ENCODE results near the gene NXN.
"Not testable (repeated sequence)": the region's sequence is repeated elsewhere in the genome, so short reads cannot be mapped to it uniquely, and the experiment has no call there.

The NXN gene

DNA sequence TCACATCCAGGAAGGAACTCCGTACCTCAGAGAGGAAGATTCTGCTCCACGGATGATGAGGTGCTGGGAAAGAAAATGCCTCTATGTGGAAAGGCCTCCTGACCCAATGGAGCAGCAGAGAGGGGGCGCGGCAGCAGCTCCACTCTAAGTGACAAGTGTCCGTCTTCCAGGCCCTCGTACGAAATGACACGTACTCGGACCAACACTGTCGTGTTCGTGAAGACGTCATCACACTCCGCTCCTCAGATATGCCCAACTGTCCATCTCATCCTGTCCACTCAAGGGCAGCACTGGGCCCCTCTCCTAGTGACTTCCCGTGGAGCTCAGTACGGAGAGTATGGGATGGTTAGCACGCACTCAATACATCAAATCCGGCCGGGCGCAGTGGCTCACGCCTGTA, 165.2 kb downstream of the NXN start:
- DNase-seq, result no peak

DNA sequence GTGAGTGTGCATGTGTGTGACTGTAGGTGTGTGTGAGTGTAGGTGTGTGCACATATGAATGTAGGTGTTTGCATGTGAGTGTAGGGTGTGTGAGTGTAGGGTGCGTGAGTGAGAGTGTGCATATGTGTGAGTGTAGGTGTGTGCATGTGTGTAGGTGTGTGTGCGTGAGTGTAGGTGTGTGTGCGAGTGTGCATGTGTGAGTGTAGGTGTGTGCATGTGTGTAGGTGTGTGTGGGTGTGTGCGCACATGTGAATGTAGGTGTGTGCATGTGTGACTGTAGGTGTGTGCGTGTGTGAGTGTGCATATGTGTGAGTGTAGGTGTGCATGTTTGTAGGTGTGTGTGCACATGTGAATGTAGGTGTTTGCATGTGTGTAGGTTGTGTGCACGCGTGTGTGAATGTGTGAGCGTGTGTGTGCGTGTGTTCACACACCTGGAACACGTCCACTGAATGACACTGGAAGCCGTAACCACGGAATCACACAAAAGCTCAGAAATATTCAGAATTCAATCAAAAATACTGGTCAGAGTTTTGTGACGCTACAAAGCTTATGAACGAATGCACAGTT, 166.9 kb downstream of the NXN start:
- DNase-seq, result no peak

GRCh38 chr17:811051-811784, 168.4 kb downstream of the NXN start:
- no peak for DNase-seq

- peak; percentile 43 for DNase-seq
These were observed 171.9 kb downstream of the NXN start for GRCh38 chr17:807523-808294.

DNA sequence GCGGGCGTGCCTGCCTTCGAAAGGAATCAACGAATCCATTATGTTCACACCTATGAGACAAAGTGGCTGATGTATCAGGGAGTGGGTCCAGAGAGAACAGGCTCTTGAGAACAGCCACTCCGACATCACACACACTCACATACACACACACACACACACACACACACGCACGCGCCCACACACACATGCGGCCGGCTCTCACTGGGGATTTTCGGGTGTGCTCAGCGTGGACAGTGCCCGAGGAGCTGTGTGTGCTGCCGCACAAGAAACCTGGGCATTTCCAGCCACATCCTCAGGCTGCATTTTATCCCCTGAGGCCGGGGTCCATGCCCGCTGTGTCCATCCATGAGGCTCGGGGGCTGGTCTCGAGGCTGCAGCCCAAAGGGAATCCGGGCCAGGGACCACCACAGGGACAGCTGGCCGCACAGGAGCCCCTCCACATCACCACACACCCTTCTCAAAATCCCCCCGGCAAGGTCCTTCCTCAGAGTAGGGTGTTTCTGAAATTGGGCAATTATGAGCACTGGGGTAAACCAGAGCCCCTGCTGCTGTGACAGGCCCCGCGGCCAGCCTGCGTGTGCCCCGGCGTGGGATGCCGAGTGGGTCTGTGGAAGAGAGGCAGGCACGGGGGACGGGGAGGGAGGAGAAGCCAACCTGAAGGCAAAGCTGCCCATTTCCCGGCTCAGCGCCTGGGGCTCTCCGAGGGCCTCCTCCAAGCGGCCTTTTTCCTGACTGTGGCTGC, 172.6 kb downstream of the NXN start:
- DNase-seq, result no peak

DNA sequence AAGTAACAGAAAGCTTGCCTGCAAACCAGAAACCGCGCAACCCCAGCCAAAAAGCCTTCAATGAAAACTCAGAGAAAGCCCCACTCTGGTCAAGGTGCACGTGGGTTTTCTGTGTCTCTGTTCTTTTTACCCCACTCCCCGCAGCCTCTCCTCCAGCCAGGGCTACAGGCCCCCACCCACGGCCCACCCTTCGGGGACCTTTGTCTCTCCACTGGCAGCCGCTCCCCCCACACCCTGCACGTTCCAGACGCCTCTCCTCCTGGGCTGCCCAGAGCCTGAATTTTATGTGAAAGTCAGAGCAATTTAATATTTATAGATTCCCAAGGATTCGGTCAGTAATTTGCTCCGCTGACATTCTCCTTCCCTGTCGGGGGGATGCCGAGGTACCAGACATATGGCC, 173.2 kb downstream of the NXN start:
- no peak for DNase-seq

GRCh38 chr17:805886-806285, 173.7 kb downstream of the NXN start:
- DNase-seq, result not testable (repeated sequence)

GRCh38 chr17:804541-805435, 174.8 kb downstream of the NXN start:
- DNase-seq, result no peak

DNA sequence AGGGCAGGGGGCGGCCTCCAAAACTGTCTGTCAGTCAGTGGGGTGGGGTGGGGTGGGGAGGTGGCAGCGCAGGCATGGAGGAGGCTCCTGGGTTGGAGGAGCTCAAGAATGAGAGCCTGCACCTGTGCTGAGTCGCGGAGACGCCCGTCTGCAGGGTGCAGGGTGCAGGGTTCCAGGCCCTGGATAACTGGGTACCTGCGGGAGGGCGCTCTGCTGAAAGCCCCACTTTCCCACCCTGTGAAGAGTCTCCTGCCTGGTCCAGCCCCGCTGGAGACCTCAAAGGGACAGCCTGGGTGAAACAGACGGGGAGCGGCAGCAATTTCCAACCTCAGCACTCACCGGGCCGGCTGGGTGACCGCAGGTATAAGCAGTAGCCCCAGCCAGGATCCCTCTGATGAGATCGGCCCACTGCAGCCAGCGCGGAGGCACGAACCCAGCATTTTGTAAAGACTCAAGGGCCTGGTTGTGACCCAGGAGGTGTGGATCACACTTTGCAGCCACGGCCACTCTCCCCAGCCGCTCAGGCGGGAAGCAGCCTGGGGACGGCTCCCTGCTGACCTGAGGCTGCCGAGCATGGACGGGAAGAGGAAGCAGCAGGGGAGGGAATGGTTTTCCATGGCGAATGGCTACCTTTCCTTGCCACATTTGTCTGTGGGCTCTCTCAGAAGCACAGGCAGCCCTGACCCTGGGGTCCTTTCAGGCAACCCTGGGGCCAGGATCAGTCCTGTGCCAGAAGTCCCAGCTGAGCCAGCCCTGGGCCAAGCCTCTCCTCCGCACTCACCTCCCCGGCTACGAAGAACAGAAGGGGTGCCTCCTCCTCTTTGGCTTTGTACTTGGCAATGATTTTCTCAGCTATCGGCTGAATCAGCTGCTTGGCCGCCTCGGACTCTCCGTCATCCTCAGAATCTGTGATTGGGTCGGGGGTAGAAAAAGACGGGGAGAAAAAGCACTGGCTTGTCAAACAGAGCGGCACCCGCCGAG, 176.4 kb downstream of the NXN start:
- no peak for DNase-seq

- no peak for DNase-seq
These were observed 177.1 kb downstream of the NXN start for GRCh38 chr17:802481-802880.

DNA sequence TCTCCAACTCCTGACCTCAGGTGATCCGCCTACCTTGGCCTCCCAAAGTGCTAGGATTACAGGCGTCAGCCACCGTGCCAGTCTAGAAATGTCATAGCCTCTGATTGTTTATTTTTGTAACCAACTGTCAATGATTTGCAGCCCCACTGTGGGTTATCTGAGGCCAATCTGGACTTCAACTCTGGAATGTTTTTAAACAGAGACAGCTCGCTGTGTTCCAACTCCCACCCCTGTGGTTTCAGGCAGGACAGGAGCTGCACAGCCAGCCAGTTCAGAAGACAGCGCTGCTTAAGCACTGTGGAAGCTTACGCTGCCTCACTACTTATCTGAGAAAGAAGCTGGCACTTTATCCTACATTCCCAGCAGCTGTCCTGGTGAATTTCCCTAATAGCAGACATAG, 177.9 kb downstream of the NXN start:
- DNase-seq, result no peak

GRCh38 chr17:800446-801242, 178.9 kb downstream of the NXN start:
- no peak for DNase-seq

GRCh38 chr17:799261-799660, 180.3 kb downstream of the NXN start:
- no peak for DNase-seq

- no peak for DNase-seq
These were observed 181.3 kb downstream of the NXN start for GRCh38 chr17:798246-798645.

DNA sequence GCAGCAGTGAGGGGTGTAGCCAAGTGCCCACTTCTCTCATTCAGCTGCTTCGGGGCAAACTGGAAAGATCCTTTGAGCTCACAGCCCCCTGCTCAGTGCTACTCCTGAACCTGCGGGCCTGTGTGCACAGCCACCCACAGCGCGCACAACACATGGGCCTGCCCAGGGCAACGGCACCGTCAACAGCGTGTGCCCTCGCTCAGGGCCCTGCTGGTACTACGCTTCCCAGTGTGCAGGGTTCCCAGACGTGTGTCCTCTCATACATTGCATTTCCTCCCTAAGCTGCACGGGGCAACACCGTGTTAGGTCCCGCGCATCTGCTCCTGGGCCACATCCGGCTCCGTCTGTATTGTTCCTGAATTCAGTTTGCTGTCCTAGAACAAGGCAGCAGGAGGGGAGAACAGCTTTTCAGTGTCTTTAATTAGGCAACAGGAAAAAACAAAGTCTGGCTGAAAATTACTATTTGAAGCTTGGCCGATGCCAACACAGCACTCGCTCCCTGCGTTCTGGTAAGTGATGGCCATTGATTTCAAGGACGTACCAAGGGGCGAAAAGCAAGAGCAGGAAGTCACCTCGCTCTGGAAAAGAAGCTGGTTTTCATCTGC, 182.2 kb downstream of the NXN start:
- no peak for DNase-seq

DNA sequence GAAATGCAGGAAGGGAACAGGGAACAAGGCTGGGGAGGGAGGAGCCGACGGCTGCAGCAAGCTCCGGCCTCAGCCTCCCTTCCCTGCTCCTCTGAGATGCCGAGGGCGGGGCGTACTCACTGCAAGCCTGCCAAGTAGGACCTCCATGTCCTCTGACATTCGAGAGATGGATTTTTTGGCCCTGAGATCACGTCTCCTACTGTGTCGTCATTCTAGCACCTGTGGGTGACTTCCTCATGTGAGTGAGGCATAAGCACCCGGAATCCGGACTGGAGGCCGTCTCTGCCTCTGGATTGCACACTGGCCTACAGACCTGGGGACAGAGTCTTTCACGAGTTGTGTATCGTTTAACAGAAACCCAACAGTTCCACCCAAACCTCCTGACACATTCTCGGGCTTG, 183.0 kb downstream of the NXN start:
- no peak for DNase-seq

DNA sequence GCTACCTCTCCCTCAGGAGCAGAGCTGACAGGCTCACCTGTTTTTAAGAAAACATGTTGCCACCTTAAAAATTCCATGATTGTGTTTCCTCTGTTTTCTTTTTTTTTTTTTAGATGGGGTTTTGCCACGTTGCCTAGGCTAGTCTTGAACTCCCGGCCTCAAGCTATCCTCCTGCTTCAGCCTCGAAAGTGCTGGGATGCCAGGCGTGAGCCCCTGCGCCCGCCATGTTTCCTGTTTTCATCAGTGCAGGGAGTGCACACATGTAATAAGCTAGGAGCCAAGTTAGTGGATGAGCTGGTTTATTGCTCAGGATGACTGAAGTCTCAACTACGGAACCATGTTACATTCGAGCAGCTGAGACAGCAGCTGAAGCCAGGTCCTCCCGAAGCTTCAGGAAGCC, 183.9 kb downstream of the NXN start:
- DNase-seq, result no peak

DNA sequence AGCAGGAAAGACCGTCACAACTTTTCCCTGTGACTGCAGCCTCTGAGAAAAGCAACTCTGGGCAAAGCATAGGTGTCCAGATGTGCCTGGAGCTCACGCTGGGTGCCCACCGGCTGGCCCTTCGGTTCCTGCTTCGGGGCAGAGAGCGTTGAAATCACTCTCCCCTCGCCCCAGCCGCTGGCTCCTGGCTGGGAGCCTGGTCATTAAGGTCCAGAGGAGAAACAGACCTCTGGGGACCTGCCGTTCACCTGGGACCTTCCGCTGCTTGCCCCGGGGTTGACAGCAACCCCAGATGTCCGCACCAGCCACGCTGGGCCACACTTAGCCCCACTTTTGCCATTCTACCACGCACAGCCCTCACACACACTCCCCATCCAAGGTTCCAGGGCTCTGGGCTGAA, 184.3 kb downstream of the NXN start:
- no peak for DNase-seq

DNA sequence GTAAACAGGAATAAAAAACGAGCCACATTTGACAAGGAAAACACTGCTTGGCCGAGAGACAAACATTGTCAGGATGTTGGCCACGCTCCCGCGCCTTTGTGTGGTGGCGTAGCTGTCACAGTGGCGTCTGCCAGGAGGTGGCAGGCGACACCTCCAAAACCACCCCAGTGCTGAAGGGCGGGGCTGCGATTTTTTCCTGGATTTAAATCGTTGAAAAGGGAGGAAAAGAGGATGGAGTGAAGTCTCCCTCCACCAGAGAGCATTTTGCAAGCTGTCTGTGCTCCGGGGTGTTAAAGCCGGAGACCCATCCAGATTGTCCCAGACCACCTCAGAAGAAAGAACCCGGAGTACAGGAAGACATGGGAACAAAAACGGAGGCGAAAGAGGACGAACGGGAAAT, 184.7 kb downstream of the NXN start:
- DNase-seq, result peak; percentile 64

- no peak for DNase-seq
These were observed 187.3 kb downstream of the NXN start for GRCh38 chr17:792277-792676.
